Fibroblast of peridontal ligament (primary cell): ENCODE data around the gene CTDSPL.
"Not testable (repeated sequence)": the region's sequence is repeated elsewhere in the genome, so short reads cannot be mapped to it uniquely, and the experiment has no call there.

Experiments used
- DNase-seq: peaks from one replicate; pipeline ENCODE4 v3.0.0-alpha.2; 2010; ENCODE audit errors: extremely low read depth

CTDSPL gene

GRCh38 chr3:37861620-37862041 lies at the start of gene CTDSPL:
TSS of gene CTDSPL (plus strand) at chr3:37861880. CDS start at chr3:37862200, 320 bp downstream.
- DNase-seq = peak; percentile 41

GRCh38 chr3:37812499-37812896 lies 49.2 kb upstream of the CTDSPL start:
- peak; percentile 44 for DNase-seq

GRCh38 chr3:37813403-37813802 lies 48.3 kb upstream of the CTDSPL start:
- no peak for DNase-seq

GRCh38 chr3:37814547-37814946 lies 47.1 kb upstream of the CTDSPL start:
- DNase-seq = peak; percentile 38

- DNase-seq = not testable (repeated sequence)
Observed at GRCh38 chr3:37815156-37815555, 46.5 kb upstream of the CTDSPL start.

- peak; percentile 64 for DNase-seq
Observed at GRCh38 chr3:37816271-37816670, 45.4 kb upstream of the CTDSPL start.

- no peak for DNase-seq
Observed at GRCh38 chr3:37819591-37819990, 42.1 kb upstream of the CTDSPL start.

- no peak for DNase-seq
Observed at GRCh38 chr3:37820286-37820685, 41.4 kb upstream of the CTDSPL start.

GRCh38 chr3:37823189-37823588 lies 38.5 kb upstream of the CTDSPL start:
- DNase-seq = no peak

GRCh38 chr3:37824090-37824953 lies 37.4 kb upstream of the CTDSPL start:
- no peak for DNase-seq

- DNase-seq = no peak
Observed at GRCh38 chr3:37824954-37825328, 36.7 kb upstream of the CTDSPL start.

GRCh38 chr3:37825744-37826400 lies 35.8 kb upstream of the CTDSPL start:
- DNase-seq = no peak

GRCh38 chr3:37826502-37826901 lies 35.2 kb upstream of the CTDSPL start:
- no peak for DNase-seq

- DNase-seq = no peak
Observed at GRCh38 chr3:37826933-37827332, 34.7 kb upstream of the CTDSPL start.

- no peak for DNase-seq
Observed at GRCh38 chr3:37832480-37832879, 29.2 kb upstream of the CTDSPL start.

GRCh38 chr3:37833302-37834186 lies 28.1 kb upstream of the CTDSPL start:
- DNase-seq = no peak

GRCh38 chr3:37836589-37836988 lies 25.1 kb upstream of the CTDSPL start:
- DNase-seq = no peak

GRCh38 chr3:37847689-37848088 lies 14.0 kb upstream of the CTDSPL start:
- no peak for DNase-seq

- DNase-seq = no peak
Observed at GRCh38 chr3:37849146-37849923, 12.3 kb upstream of the CTDSPL start.

- no peak for DNase-seq
Observed at GRCh38 chr3:37852097-37852496, 9.6 kb upstream of the CTDSPL start.

- DNase-seq = no peak
Observed at GRCh38 chr3:37852771-37853170, 8.9 kb upstream of the CTDSPL start.
